Fibroblast of the conjunctiva (primary cell): Measurements from ENCODE around the gene AHCY.
A peak's percentile ranks its signal among the peaks of the same experiment; 100 is the strongest.
"Not testable (repeated sequence)": the region's sequence is repeated elsewhere in the genome, so short reads cannot be mapped to it uniquely, and the experiment has no call there.

Experiments used
- DNase-seq: peaks from one replicate; pipeline ENCODE4 v3.0.0-alpha.2; 2010; ENCODE audit warnings: low read depth

Gene AHCY

DNA sequence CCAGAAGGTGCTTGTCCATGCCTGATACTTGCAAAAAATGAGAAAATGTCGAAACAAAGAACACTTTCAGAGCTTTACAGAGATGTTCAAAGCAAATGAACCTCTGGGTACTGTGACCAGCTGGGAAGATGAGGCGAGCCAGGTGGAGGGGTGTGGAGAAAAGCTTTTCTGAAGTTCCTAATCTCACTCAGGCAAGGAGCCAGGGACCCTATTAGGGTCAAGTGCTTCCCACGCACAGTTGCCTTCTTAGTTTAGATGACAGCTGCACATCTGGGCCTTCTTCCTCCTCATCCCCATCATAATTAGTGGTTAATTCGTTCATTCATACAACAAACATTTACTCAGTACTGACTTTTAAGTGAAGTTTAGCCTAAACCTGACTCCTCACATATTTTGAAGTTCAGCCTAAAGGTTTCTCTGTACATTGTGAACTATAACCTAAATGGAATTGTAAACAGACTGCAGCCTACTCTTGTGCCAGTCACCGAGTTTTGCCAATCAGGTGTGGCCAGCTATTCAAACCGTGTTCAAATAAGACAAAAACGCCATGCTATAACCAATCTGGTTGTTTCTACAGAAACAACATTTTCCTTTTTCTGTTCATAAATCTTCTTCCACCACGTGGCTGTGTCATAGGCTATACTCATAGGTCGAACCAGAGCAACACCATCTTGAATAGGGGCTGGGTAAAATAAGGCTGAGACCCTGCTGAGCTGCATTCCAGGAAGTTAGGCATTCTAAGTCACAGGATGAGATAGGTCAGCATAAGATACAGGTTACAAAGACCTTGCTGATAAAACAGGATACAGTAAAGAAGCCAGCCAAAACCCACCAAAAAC is 19.3 kb upstream of the AHCY start:
- no peak for DNase-seq

DNA sequence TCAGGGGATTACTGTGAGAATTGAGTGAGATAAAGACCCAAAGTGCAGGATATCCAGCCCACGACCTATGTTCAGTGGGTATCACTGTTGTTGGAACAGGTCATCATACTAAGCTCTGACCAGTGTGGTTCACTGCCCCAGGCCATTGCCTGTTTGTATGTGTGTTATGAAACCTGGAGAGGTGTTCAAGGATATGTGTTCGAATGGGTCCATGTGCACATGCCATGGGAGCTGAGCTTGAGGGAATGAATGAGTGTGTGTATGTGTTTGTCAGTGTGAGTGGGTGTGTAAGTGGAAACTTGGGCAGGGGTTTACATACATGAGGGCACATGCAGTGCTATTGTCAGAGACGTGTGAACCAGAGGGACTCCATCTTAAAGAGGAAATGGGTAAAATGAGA is 17.7 kb upstream of the AHCY start:
- no peak for DNase-seq

DNA sequence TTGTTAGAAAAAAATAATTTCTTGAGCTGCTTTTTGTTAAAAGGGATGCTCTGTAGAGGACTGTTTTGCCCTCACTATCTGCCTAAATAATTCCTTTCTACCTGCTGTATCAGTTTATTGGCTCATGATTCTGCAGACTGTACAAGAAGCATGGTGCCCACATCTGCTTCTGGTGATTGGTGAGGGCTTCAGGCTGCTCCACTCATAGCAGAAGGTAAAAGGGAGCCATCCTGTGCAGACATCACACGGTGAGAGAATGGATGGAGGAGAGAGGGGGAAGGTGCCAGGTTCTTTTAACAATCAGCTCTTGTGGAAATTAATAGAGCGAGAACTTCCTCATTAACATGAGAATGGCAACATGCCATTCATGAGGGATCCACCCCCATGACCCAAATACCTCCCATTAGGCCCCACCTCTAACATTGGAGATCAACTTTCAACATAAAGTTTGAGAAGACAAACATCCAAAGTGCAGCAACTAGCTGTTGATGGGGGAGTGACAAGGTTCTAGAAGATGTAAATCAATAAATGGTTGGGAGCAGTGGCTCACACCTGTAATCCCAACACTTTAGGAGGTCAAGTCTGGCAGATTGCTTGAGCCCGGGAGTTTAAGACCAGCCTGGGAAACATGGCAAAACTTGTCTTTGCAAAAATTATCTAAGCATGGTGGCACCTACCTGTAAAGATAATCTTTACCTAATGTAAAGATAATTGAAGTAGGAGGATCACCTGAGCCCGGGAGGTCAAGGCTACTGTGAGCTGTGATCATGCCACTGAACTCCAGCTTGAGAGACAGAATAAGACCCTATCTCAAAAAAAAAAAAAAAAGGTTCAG is 15.7 kb upstream of the AHCY start:
- no peak for DNase-seq

DNA sequence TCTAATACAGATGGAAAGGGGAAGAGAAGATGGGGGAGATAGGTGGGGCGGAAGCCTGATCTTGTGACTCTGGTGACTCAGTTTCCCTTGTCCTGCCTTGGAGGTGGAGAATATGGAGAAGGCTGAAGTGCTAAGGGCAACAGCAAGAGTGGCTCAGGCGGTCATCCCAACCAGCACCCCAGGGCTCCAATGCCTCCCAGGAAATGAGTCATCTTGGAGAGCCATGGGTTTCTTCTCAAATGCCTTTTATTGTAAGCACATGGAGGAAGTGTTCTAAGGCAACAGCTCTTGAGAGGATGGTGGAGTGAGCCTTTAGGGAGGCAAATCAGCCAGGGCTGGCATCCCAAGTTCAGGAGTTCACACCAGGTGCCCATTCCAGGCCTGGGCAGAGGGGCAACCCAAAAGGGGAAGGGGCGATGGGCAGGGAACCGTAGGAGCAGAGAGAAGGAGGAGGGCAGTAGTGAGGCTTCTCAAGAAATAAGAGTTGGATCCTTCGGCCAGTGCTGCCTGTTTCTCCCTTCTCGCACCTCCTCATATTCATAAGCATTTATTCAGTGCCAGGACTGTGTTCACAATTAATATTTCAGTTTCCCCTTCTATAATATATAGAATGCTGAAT is 13.2 kb upstream of the AHCY start:
- DNase-seq = peak; percentile 13

DNA sequence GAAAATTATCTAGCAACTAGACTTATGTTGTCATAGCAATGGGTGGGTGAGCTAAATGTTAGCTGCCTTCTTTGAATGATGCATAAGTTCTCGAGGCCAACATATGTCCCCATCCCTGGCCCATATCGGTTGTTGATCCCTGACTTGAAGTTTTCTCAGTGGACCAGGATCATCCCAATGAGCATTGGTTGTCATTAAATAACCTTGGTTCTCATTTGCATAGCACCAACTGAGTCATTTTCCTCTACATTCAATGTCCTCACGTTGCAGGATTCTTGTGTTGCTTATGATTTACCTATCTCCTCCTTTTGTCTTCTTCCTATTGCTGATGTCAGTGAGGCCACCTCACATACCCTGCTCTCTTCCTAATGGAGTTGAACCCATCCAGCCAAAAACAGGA is 12.1 kb upstream of the AHCY start:
- DNase-seq = no peak

- DNase-seq = peak; percentile 77
Measured at GRCh38 chr20:34312544-34313217, 9.5 kb upstream of the AHCY start.

DNA sequence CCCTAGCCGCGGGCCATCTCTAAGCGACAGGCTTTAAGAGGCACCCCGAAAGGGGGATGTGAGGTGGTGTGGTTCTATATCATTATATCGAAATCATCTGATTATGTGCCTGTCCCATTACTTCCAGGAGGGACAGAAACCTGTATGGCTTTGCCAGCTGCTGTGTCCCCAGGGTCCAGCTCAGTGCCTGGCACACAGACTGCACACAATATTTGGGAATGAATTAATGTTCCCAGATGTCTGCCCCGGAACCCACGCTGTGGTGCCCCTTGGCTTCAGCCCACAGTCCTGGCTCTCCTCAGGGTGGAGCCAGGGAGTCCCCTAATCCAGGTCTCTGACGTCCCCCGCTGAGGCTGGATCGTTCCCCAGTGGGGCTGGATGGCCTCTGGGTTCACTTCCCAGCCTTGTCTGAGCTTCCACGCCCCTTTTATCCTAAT is 8.9 kb upstream of the AHCY start:
- DNase-seq = no peak

DNA sequence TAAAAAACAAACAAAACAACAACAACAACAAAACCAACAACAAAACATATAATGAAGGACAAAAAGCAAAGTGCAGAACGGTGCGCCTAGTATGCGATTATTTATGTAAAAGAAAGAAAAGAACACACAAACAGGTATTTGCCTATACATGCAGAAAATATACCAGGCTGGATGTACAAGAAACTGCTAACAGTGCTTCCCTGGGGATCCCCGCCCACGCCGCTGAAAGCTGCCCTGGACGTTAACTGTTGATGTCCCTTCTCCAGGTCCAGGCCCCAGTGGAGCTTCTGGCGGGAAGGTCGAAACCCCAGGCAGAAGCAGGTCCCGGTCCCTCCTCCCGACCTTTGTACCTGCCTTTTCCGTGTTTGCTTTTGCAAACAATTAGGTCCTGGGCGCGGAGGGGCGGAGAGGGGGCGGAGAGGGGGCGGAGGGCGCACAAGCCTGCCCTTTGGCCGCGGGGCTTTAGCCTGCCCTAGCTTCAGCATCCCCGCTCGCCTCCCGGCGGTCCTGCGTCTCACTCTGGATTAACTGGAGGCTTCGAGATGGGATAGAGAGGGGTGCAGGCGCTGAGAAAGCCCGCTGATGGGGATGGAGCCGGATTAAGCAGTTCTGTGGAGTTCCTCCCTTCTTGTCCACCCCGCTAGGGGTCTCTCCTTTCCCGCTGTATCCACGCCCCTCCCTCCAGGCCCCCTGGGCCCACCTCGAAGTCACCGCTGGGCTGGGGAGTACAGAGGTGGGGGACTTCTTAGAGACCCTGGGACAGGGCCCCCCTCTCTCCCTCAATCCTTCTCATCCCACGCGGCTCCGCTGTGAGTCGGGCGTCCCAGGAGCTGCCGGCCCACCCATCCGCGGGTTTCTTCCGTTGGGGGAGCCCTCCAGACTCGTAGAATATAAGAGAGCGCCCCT is 8.2 kb upstream of the AHCY start:
- no peak for DNase-seq

GRCh38 chr20:34310481-34311117 is 7.4 kb upstream of the AHCY start:
- DNase-seq = no peak

DNA sequence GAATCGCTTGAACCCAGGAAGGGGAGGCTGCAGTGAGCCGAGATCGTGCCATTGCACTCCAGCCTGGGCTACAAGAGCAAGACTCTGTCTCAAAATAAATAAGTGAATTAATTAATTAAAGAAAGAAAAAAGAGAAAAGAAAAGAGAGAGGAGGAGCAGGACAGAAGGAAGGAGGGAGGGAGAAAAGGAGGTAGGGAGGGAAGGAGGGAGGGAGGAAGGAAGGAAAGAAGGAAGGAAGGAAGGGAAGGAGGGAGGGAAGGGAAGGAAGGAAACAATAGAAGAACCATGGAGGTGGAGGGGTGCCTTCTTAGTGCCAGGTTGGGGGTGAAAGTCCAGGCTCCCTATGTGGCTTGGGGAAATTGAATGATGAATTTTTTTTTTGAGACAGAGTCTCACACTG is 6.5 kb upstream of the AHCY start:
- DNase-seq = no peak

DNA sequence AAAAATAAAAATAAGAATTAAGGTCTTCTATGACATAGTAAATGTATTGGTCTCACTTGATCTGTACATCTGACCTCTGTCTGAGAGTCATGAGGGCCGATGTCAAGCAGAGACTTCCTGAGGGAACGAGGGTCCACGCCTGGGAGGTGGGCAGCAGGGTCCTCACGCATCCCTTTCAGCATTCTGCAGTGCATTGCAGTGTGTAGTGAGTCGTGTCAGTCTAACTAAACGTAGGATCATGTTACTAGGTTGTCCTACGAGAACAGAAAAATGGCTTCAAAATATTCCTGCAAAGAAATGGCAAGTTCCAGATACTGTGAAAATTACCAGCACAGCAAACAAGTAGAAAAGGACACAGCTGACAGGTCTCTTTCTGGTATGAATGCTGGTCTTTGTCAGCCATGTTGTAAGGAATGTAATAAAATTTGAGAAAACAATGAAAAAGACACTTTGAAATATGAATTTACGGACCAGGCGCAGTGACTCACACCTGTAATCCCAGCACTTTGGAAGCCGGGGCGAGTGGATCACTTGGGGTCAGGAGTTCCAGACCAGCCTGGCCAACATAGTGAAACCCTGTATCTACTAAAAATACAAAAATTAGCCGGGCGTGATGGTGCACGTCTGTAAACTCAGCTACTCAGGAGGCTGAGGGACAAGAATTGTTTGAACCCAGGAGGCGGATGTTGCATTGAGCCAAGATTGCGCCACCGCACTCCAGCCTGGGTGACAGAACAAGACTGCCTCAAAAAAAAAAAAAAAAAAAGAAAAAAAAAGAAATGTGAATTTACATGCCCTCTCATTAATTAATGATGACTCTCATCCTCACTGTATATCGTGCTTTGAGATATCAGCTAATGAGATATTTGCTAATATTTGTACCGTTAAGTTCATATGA is 2.4 kb upstream of the AHCY start:
- DNase-seq = no peak

DNA sequence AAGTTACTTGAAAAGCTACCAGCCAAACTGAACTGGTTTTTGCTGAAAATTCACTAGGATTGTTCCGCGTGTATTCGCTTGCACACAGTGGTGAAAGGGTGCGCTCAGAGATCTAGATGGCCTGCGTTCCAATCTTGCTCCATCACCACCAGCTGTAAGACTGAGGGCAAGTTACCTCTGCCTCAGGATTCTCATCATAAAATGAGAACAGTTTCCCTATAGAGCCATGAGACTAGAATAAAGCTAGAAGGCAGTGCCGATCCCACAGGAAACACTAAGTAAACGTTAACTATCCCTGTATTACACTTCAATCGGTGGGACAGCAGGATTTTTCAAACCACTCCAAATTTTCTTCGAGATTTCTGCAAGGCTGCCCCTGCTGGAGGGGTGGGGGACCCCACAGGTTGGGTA is 838 bp downstream of the AHCY start:
- no peak for DNase-seq

DNA sequence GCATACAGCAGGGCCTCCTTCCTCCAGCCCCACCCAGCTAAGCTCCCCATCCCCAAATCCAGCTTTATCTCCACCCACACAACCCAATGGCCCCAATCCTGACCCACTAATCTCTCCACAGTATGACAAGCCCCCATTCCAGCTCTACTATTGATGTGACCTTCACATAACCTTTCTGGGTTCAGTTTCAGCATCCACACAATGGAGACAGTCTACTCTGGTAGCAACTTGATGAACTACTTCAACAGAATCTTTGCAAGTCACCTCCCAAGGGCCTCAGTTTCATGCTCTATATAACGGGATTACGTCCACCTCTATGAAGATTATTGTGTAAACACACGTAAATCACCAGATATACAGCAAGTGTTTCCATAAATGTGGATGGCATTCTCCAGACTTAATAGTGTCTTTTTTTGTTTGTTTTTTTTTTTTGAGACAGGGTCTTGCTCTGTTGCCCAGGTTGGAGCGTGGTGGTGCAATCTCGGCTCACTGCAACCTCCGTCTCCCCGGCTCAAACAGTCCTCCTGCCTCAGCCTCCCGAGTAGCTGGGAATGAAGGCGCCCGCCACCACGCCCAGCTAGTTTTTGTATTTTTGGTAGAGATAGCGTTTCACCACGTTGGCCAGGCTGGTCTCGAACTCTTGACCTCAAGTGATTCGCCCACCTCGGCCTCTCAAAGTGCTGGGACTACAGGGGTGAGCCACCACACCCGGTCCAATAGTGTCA is 1.4 kb downstream of the AHCY start:
- no peak for DNase-seq

- DNase-seq = no peak
Measured at GRCh38 chr20:34300809-34301586, 2.2 kb downstream of the AHCY start.

GRCh38 chr20:34300256-34300806 is 2.8 kb downstream of the AHCY start:
- no peak for DNase-seq

GRCh38 chr20:34299556-34300255 is 3.4 kb downstream of the AHCY start:
- no peak for DNase-seq

- not testable (repeated sequence) for DNase-seq
Measured at GRCh38 chr20:34298294-34298784, 4.8 kb downstream of the AHCY start.
